Measurements from ENCODE around the gene NEMP2. TPM values are rescaled to one million over a fixed set of nuclear protein-coding genes. Genes with fewer than 3 reads are reported as not detected.

The NEMP2 gene
- total and polyA plus RNA-seq, 2 of the 4 experiments (the other 2 are of a cell fraction), result 1.1 to 1.3 TPM

- no peak overlapping the region for H2AK9ac ChIP-seq (replicated peaks; ENCODE audit: low read depth, low read length, poor library complexity)
- BruUV-seq (replicated peaks), result no TSS peak
- no peak overlapping the region for H2AFZ ChIP-seq (replicated peaks; ENCODE audit: low read length, poor library complexity)
- H4K91ac ChIP-seq (ENCODE audit: insufficient read depth, low read depth, low read length), result no peak overlapping the region
- no peaks in the 10 kb centered on the region for H3K9me1 ChIP-seq (ENCODE audit: insufficient read depth, low read length)
- no peak overlapping the region for H3K4me2 ChIP-seq (ENCODE audit: low read depth, low read length)
- H2BK20ac ChIP-seq (ENCODE audit: low read depth, low read length), result no peak overlapping the region
- no peaks in the 10 kb centered on the region for H3K4me1 ChIP-seq (ENCODE audit: control insufficient read depth, insufficient read depth, low read length)
- in situ Hi-C loops (cut with MboI; ENCODE audit: low sequenced_read_pairs), result no loop called here
- no peak overlapping the region for H3K9ac ChIP-seq (ENCODE audit: low read depth, low read length)
- H3K23ac ChIP-seq (ENCODE audit: low read depth, low read length), result no peak overlapping the region
- ATAC-seq (ENCODE audit: low read depth) (no peak), DNase-seq (no peak)
- no peak overlapping the region for H3K4ac ChIP-seq (ENCODE audit: low read depth, low read length)
- WGBS, 2 experiments (ENCODE audit: extremely low coverage in 2 of 2, insufficient read length in 1 of 2), result no CpG with 5 or more reads among the region's 2 CpGs
- dilution Hi-C loops (cut with HindIII; ENCODE audit: low sequenced_read_pairs, unreplicated experiment), result no loop called here
- H3K36me3 ChIP-seq (ENCODE audit: control insufficient read depth, insufficient read depth, low read length), result no peaks in the 10 kb centered on the region
- TF ChIP-seq CEBPB (IDR thresholded peaks at IDR 0.05; ENCODE audit: low read depth, low read length), result no peak
- no peak for TF ChIP-seq MXI1 (IDR thresholded peaks at IDR 0.05; ENCODE audit: borderline replicate concordance, low read depth, low read length)
- TF ChIP-seq CHD1 (IDR thresholded peaks at IDR 0.05; ENCODE audit: low read depth, low read length), result no peak
- no peak for TF ChIP-seq CTCF (conservative IDR thresholded peaks at IDR 0.05; ENCODE audit: low read depth, low read length)
- no peak for TF ChIP-seq MAZ (IDR thresholded peaks at IDR 0.05; ENCODE audit: borderline replicate concordance, low read depth, low read length)
- no peak for TF ChIP-seq NFE2L2 (IDR thresholded peaks at IDR 0.05; ENCODE audit: low read depth, low read length)
- no peak for TF ChIP-seq RFX5 (IDR thresholded peaks at IDR 0.05; ENCODE audit: low read depth, low read length)
- TF ChIP-seq SMC3 (IDR thresholded peaks at IDR 0.05; ENCODE audit: low read depth, low read length), result no peak
- no peak for TF ChIP-seq RAD21 (IDR thresholded peaks at IDR 0.05; ENCODE audit: low read length)
- no peak for TF ChIP-seq USF2 (IDR thresholded peaks at IDR 0.05; ENCODE audit: low read depth, low read length)
- no peak for TF ChIP-seq BHLHE40 (IDR thresholded peaks at IDR 0.05; ENCODE audit: low read depth, low read length)
- TF ChIP-seq ELK1 (IDR thresholded peaks at IDR 0.05; ENCODE audit: borderline replicate concordance, low read depth, low read length), result no peak
- no peak for TF ChIP-seq FOS (IDR thresholded peaks at IDR 0.05; ENCODE audit: low read depth, low read length)
- TF ChIP-seq RCOR1 (IDR thresholded peaks at IDR 0.05; ENCODE audit: insufficient replicate concordance, low read length), result no peak
- H3K4me3 ChIP-seq (ENCODE audit: insufficient read depth, low read depth, low read length), result no peak overlapping the region
- no peak overlapping the region for H3K18ac ChIP-seq (ENCODE audit: low read depth, low read length)
- CTCF ChIA-PET, result interaction anchor here (1.1 kb wide), 2 partner anchors 9 to 49 kb away, joined by 3 to 7 read pairs; no protein-coding TSS in a partner anchor
- no peak overlapping the region for H2BK120ac ChIP-seq (ENCODE audit: low read depth, low read length)
- H3K56ac ChIP-seq (ENCODE audit: extremely low read depth, insufficient read depth, low read length), result no peak overlapping the region
- no peak overlapping the region for H2BK15ac ChIP-seq (ENCODE audit: low read depth, low read length)
- no peak overlapping the region for H3K14ac ChIP-seq (replicated peaks; ENCODE audit: low read depth, low read length)
- H3K9me3 ChIP-seq (ENCODE audit: control insufficient read depth, insufficient read depth, low read length), result peaks cover 5% of the 10 kb centered on the region; the same call in 1 of the 2 replicates
- no peaks in the 10 kb centered on the region for H3K79me1 ChIP-seq (ENCODE audit: low read depth in 1 of 2, low read length in 2 of 2)
- H3K27ac ChIP-seq (ENCODE audit: insufficient read depth, low read length), result no peak overlapping the region
- POLR2A ChIA-PET (ENCODE audit: unreplicated experiment), result no interaction called here
- H4K8ac ChIP-seq (ENCODE audit: low read depth in 2 of 2, low read length in 2 of 2), result no peak overlapping the region
- H2AK5ac ChIP-seq (ENCODE audit: low read depth, low read length), result no peak overlapping the region
- 0 out of 2 replicates have a peak, but pooled peaks cover 1% of the 10 kb centered on the region for H3K27me3 ChIP-seq (ENCODE audit: control insufficient read depth, insufficient read depth, low read length)
- intact Hi-C loops (cut with micrococcal nuclease), result no loop called here
- H2BK5ac ChIP-seq (ENCODE audit: low read depth, low read length, poor library complexity, severe bottlenecking), result no peak overlapping the region
- H4K5ac ChIP-seq (ENCODE audit: low read depth, low read length), result no peak overlapping the region
- no peaks in the 10 kb centered on the region for H4K20me1 ChIP-seq (ENCODE audit: insufficient read depth, low read length)
Observed at GRCh38 chr2:190564838-190565237, 30.3 kb upstream of the NEMP2 start.
